Measurements from ENCODE around the gene SPRY4. TPM values are rescaled to one million over a fixed set of nuclear protein-coding genes. Genes with fewer than 3 reads are reported as not detected.
"Not testable (repeated sequence)": the region's sequence is repeated elsewhere in the genome, so short reads cannot be mapped to it uniquely, and the experiment has no call there.

The SPRY4 gene
- total RNA-seq, 1 donor from 2014 or later: 14.8 TPM

DNA sequence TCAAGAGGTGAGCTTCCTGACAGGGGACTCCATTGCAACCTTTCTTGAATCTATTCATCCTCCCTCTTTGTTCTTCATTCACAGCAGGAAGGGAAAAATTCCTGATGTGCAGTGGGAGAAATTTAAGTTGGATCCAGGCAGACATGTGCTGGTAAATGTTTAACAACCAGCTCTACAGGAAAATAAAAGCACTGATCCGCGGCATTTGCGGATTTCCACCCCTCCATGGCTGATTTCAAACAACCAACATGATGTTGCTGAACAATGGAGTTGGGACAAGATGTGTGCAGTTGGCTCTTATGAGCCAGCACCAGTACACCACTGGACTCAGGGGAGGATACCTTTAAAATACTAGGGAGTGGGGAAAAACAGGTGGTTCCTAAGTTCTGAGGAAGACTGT is 47.0 kb downstream of the SPRY4 start:
- no peak for DNase-seq (ENCODE audit: low spot score, unreplicated experiment)
- Mint-ChIP-seq H3K27me3 (no peaks in the 10 kb centered on the region), H3K36me3 (ENCODE audit: insufficient read depth) (no peaks in the 10 kb centered on the region), H3K9me3 (ENCODE audit: low read depth) (no peaks in the 10 kb centered on the region), H3K4me3 (ENCODE audit: low read depth) (no peak overlapping the region), H3K4me1 (ENCODE audit: low read depth) (peaks cover 31% of the 10 kb centered on the region), H3K27ac (no peak overlapping the region)
- TF ChIP-seq, protein P1, sequence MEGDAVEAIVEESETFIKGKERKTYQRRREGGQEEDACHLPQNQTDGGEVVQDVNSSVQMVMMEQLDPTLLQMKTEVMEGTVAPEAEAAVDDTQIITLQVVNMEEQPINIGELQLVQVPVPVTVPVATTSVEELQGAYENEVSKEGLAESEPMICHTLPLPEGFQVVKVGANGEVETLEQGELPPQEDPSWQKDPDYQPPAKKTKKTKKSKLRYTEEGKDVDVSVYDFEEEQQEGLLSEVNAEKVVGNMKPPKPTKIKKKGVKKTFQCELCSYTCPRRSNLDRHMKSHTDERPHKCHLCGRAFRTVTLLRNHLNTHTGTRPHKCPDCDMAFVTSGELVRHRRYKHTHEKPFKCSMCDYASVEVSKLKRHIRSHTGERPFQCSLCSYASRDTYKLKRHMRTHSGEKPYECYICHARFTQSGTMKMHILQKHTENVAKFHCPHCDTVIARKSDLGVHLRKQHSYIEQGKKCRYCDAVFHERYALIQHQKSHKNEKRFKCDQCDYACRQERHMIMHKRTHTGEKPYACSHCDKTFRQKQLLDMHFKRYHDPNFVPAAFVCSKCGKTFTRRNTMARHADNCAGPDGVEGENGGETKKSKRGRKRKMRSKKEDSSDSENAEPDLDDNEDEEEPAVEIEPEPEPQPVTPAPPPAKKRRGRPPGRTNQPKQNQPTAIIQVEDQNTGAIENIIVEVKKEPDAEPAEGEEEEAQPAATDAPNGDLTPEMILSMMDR (IDR thresholded peaks at IDR 0.05; ENCODE audit: unreplicated experiment): no peak

DNA sequence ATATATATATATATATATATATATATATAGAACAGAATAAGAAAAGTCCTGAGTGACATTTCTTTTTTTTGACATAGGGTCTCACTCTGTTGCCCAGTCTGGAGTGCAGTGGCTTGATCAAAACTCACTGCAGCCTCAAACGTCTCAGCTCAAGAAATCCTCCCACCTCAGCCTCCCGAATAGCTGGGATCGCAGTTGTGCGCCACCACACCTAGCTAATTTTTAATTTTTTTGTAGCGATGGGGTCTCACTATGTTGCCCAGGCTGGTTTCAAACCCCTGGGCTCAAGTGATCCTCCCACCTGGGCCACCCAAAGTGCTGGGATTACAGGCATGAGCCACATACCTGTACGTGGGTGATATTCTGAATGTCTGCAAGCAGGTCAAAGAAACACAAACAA is 48.3 kb downstream of the SPRY4 start:
- no peaks in the 10 kb centered on the region for H3K36me3 Mint-ChIP-seq (ENCODE audit: insufficient read depth)
- peaks cover 31% of the 10 kb centered on the region for H3K4me1 Mint-ChIP-seq (ENCODE audit: low read depth)

DNA sequence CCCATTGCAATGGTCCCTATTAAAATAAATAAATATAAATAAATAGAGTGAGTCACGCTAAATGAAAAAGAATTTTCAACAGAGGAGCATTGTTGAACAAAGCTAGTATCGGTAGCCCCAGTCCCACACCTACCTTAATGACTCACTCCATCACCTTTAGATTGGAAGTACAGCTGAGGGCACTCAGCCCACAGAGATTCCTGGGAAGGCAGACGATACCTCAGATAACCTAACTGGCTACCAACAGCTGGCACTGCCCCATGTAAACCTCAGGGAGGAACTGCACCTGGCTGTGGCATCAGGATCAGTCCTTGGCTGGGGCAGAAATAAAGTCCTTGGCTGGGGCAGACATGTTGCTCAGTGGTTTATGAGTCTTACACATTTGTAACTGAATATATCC is 49.3 kb downstream of the SPRY4 start:
- TF ChIP-seq, protein P1 (IDR thresholded peaks at IDR 0.05; ENCODE audit: unreplicated experiment): no peak
- DNase-seq (ENCODE audit: low spot score, unreplicated experiment): no peak
- Mint-ChIP-seq H3K27me3 (no peaks in the 10 kb centered on the region), H3K4me1 (ENCODE audit: low read depth) (peaks cover 27% of the 10 kb centered on the region), H3K36me3 (ENCODE audit: insufficient read depth) (no peaks in the 10 kb centered on the region), H3K27ac (no peak overlapping the region), H3K4me3 (ENCODE audit: low read depth) (no peak overlapping the region), H3K9me3 (ENCODE audit: low read depth) (no peaks in the 10 kb centered on the region)

More for the DNA sequence above, 48.3 kb downstream of the SPRY4 start:
- H3K27ac Mint-ChIP-seq: no peak overlapping the region
- TF ChIP-seq, protein P1 (IDR thresholded peaks at IDR 0.05; ENCODE audit: unreplicated experiment): no peak
- no peaks in the 10 kb centered on the region for H3K9me3 Mint-ChIP-seq (ENCODE audit: low read depth)
- H3K4me3 Mint-ChIP-seq (ENCODE audit: low read depth): no peak overlapping the region
- no peaks in the 10 kb centered on the region for H3K27me3 Mint-ChIP-seq
- no peak for DNase-seq (ENCODE audit: low spot score, unreplicated experiment)

DNA sequence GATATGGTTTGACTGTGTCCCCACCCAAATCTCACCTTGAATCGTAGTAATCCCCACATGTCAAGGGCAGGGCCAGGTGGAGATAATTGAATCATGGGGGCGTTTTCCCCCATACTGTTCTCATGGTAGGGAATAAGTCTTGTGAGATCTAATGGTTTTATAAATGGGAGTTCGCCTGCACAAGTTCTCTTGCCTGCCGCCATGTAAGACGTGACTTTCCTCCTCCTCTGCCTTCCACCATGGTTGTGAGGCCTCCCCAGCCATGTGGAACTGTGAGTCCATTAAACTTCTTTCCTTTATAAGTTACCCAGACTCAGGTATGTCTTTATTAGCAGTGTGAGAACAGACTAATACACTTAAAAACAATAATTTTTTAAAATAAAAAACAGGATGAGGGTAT is 52.2 kb downstream of the SPRY4 start:
- H3K4me1 Mint-ChIP-seq (ENCODE audit: low read depth); H3K4me3 Mint-ChIP-seq (ENCODE audit: low read depth); H3K9me3 Mint-ChIP-seq (ENCODE audit: low read depth); H3K36me3 Mint-ChIP-seq (ENCODE audit: insufficient read depth); DNase-seq (ENCODE audit: low spot score, unreplicated experiment); H3K27me3 Mint-ChIP-seq; H3K27ac Mint-ChIP-seq: not testable (repeated sequence)

DNA sequence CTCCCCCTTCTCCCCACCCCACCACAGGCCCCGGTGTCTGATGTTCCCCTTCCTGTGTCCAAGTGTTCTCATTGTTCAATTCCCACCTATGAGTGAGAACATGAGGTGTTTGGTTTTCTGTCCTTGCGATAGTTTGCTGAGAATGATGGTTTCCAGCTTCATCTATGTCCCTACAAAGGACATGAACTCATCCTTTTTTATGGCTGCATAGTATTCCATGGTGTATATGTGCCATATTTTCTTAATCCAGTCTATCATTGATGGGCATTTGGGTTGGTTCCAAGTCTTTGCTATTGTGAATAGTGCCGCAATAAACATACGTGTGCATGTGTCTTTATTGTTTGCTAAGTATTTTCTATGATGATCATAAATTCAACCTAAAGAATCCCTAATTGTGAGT is 60.7 kb downstream of the SPRY4 start:
- H3K4me1 Mint-ChIP-seq (ENCODE audit: low read depth): peaks cover 11% of the 10 kb centered on the region
- H3K9me3 Mint-ChIP-seq (ENCODE audit: low read depth); H3K4me3 Mint-ChIP-seq (ENCODE audit: low read depth); H3K27me3 Mint-ChIP-seq; DNase-seq (ENCODE audit: low spot score, unreplicated experiment); H3K36me3 Mint-ChIP-seq (ENCODE audit: insufficient read depth); H3K27ac Mint-ChIP-seq: not testable (repeated sequence)

DNA sequence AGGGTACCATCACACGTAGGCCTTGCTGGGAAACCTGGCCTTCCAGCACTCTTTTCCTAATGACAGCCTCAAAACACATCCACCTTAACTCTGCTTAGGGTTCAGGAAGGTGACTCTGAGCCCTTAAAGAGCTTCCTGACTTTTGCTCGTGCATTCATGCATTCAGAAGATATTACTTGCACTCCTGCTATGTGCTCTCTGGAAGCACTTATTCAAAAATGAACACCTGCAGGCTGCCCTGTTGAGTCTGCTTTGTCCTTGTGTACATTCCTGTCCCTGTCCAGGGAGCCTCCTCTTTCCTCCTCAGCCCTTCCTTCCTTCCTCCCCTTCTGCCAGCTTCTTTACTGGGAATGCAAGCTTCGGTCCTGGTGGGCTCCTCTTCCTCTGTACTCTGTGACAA is 61.5 kb downstream of the SPRY4 start:
- Mint-ChIP-seq H3K9me3 (ENCODE audit: low read depth) (peaks cover 3% of the 10 kb centered on the region), H3K4me1 (ENCODE audit: low read depth) (peaks cover 11% of the 10 kb centered on the region), H3K36me3 (ENCODE audit: insufficient read depth) (no peaks in the 10 kb centered on the region), H3K27ac (no peak overlapping the region), H3K27me3 (no peaks in the 10 kb centered on the region), H3K4me3 (ENCODE audit: low read depth) (no peak overlapping the region)
- no peak for DNase-seq (ENCODE audit: low spot score, unreplicated experiment)
- TF ChIP-seq, protein P1 (IDR thresholded peaks at IDR 0.05; ENCODE audit: unreplicated experiment): no peak

Data from progenitor cell of endocrine pancreas (in vitro differentiated cells).